Measurements from ENCODE around the gene NRP1.

DNA sequence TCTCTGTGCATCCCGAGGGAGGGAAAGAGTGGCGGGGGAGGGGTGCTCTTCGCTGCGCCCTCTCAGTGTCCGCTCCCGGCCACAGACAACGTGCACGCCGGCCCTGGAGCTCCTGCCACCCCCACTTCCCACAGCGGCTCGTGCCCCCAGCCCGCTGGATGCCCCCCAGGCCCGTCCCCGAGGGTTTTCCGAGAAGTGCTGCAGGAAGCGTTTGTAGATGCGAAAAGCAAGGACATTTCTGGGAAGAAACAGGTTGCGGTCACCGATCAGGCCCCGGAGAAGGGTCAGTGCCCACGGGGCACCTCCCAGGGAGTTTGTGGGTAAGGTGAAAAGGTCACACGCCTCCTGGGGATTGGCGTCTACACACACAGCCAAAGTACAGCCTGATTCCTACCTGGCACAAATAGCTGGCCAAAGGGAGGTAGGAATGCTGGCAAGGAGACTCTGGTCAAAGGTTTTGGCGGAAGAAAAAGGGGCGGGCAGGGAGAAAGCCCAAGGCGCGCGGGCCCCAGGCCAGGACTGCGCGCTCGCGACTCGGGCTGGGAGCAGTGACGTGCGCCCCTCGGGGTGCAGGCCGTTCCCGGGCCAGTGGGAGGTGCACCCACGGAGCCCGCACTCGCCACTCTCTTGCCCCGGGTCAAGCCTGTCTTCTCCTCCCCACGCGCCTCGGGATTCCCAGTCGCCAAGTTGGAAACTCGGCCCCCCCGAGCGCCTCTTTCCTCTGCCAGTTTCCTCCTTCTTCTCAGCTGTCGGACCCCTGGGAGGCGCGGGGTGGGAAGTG, 1.5 kb upstream of the NRP1 start:
- TF ChIP-seq, protein P1, sequence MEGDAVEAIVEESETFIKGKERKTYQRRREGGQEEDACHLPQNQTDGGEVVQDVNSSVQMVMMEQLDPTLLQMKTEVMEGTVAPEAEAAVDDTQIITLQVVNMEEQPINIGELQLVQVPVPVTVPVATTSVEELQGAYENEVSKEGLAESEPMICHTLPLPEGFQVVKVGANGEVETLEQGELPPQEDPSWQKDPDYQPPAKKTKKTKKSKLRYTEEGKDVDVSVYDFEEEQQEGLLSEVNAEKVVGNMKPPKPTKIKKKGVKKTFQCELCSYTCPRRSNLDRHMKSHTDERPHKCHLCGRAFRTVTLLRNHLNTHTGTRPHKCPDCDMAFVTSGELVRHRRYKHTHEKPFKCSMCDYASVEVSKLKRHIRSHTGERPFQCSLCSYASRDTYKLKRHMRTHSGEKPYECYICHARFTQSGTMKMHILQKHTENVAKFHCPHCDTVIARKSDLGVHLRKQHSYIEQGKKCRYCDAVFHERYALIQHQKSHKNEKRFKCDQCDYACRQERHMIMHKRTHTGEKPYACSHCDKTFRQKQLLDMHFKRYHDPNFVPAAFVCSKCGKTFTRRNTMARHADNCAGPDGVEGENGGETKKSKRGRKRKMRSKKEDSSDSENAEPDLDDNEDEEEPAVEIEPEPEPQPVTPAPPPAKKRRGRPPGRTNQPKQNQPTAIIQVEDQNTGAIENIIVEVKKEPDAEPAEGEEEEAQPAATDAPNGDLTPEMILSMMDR (IDR thresholded peaks at IDR 0.05) = no peak
- TF ChIP-seq, protein P2, sequence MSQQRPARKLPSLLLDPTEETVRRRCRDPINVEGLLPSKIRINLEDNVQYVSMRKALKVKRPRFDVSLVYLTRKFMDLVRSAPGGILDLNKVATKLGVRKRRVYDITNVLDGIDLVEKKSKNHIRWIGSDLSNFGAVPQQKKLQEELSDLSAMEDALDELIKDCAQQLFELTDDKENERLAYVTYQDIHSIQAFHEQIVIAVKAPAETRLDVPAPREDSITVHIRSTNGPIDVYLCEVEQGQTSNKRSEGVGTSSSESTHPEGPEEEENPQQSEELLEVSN (IDR thresholded peaks at IDR 0.05; ENCODE audit: borderline replicate concordance, low read depth) = no peak
- no peak for TF ChIP-seq MYC (IDR thresholded peaks at IDR 0.05; ENCODE audit: borderline replicate concordance, low read length)
- no peak for TF ChIP-seq CBX8 (IDR thresholded peaks at IDR 0.05)
- no peak for TF ChIP-seq TP53 (CRISPR knock-in tag; IDR thresholded peaks at IDR 0.05)
- peak; percentile 76 to 92; a peak in 3 of 5 replicates for TF ChIP-seq EP300 (IDR thresholded peaks at IDR 0.05)
- no peak for TF ChIP-seq MAFK (IDR thresholded peaks at IDR 0.05; ENCODE audit: partially characterized antibody)
- no peak for TF ChIP-seq ZFP36 (IDR thresholded peaks at IDR 0.05; ENCODE audit: borderline replicate concordance, partially characterized antibody)
- peak; percentile 50 for TF ChIP-seq POLR2A (IDR thresholded peaks at IDR 0.05; ENCODE audit: low read length)
- TF ChIP-seq FOXS1 (CRISPR knock-in tag; IDR thresholded peaks at IDR 0.05) = no peak
- no peak for TF ChIP-seq CHD4 (IDR thresholded peaks at IDR 0.05; ENCODE audit: borderline replicate concordance)
- TF ChIP-seq, protein P3, sequence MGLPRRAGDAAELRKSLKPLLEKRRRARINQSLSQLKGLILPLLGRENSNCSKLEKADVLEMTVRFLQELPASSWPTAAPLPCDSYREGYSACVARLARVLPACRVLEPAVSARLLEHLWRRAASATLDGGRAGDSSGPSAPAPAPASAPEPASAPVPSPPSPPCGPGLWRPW (IDR thresholded peaks at IDR 0.05) = no peak
- TF ChIP-seq RCOR1 (IDR thresholded peaks at IDR 0.05; ENCODE audit: low read depth, low read length) = no peak
- TF ChIP-seq, protein P4, sequence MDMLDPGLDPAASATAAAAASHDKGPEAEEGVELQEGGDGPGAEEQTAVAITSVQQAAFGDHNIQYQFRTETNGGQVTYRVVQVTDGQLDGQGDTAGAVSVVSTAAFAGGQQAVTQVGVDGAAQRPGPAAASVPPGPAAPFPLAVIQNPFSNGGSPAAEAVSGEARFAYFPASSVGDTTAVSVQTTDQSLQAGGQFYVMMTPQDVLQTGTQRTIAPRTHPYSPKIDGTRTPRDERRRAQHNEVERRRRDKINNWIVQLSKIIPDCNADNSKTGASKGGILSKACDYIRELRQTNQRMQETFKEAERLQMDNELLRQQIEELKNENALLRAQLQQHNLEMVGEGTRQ (IDR thresholded peaks at IDR 0.05) = no peak
